ENCODE measurements around the gene VAV3.

VAV3 gene

DNA sequence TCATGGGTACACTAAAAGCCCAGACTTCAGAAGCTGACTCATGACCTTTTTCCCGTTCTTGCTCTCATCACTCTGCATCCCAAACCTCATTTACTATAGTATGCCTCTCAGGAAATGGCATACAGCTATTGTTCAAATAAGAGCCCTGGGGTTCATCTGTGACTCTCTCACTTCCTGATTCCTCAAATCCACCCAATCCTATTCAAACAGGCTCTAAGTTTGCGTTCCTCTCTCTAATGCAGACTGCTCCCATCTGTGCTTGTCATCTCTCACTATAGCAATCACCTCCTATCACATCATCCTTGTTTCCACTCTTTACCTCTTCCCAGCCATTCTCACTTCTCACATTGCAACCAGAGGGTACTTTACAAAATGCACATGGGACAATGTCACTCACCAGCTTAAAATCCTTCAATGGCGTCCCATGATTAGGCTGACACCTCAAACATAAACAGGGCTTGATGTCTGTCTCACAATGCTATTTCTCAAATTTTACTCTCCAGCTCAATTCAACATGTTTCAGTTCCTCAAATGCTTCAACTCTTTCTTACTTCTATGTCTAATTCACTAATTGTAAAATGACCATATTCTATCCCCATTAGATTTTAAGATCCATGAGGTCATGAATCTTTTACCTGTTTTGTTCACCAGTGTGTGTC is 415.7 kb downstream of the VAV3 start:
- DNase-seq = no peak

DNA sequence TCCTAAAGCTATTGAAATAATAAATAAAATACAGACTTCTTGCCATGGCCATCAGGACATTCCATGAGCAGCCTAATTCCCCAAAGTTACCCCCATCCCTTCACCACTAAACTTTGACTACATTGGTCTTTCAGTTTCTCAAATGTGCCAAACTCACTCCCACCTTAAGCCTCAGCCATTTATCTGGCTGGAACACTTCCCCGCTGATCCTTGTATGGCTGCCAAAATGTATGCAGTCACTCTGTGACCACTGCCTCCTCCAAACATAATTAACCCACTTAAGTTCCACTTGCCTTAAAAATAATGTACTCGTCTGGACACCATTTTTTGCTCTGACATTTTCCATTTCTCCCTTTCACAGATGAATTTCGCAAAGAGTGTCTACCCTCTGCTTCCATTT is 416.7 kb downstream of the VAV3 start:
- no peak for DNase-seq

DNA sequence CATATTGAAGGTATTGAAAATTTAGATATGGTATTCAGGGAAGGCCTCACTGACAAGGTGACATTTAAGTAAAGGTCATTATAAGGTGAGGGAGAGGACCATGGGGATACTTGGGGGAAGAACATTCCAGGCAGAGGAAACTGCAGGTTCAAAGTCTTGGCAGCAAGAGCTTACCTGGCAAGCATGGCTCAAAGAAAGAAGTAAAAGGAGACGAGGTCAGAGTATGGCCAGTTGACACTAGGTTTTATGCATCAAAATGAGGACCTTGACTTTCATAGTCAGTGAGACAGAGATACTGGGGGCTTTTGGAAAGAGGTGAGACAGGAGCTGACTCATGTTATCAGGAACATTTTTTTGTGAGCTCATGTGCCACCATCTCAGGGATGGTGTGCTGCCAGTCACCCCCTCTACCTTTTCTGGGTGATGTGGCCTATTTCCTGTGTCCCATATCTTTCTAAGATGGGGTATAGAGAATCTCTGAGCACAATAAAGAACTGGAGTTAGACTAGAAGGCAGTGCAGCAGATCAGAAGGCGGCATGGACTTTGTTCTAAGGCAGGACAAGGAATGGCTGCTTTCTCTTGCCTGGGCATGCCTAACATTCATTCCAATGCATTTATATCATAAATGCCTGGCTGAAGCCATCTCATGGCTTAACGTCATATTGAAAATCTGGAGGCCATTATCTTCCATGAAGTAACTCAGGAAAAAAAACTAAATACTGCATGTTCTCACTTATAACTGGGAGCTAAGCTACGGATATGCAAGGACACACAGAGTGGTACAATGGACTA is 417.4 kb downstream of the VAV3 start:
- no peak for DNase-seq

DNA sequence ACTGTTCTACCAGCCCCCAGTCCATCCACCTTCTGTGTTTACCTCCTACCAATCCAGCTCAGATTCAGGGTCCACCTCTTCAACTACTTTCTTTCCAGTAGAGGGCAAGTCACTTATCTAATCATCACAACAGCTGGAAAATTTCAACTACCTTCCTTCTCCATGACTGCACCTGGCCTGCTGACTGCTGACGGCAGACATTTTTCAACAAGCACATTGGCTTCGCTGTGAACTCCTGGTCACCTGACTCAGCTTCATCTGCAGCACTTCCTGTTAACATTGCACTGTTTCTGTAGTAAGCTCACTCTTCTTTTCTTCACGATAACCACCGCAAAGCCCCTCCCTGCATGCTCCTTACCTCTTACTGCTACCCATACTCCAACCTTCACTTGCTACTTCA is 418.4 kb downstream of the VAV3 start:
- no peak for DNase-seq

DNA sequence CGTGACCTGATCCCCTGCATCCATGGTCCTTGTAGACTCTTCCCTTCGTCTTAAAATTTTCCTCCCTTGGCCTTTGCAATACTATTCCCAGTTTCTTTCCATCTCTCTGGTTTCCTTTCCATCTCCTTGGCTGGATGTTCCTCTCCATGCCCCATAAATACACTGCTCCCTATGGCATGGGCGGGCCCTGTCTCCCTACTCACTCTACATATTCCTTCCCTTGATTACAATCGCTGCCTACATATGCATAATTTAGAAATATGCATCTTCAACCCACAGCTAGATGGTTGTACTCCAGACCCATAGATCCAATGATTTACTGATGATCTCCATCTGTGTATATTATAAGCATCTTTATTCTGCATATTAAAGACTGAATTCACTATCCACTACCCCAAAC is 419.1 kb downstream of the VAV3 start:
- no peak for DNase-seq

DNA sequence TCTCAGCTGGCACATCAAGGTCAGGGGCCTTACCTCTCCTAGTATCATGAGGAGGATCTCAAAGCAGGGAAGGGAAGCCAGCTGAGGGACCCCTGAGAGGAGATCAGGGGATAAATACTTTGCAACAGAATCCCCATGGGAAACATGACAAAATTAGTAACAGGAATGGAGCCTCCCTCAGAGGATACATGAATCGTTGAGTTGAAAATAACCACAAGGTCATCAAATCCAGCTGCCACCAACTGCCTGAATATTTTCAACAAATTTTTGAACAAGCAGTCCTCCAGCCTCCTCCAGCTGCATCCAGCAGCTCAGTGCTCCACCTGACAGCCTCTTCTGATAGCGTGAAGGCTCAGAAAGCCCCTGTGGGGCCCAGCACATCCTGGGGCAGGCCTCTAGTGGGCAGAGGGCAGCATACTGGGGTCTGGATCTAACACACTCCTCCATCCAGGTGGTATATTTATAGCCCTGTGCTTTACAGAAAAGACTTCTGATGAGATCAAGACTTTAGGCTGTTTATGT is 419.9 kb downstream of the VAV3 start:
- DNase-seq = no peak

DNA sequence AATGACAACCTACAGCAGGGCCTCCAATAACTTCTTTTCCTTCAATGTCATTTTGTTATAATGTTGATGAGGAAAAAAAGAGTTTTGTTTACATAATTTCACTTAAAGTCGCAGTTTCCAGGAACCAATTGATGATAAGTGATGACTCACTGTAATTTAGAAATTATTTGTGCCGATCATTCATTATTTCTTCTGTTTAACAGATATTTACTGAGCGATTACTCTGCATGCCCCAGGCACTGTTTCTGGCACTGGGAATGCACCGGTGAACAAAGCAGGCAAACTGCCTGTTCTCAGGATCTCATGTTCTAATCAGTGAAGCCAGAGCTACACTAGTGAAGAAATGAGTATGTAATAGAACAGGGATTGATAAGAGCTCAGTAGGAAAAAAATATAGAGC is 420.7 kb downstream of the VAV3 start:
- DNase-seq = no peak

DNA sequence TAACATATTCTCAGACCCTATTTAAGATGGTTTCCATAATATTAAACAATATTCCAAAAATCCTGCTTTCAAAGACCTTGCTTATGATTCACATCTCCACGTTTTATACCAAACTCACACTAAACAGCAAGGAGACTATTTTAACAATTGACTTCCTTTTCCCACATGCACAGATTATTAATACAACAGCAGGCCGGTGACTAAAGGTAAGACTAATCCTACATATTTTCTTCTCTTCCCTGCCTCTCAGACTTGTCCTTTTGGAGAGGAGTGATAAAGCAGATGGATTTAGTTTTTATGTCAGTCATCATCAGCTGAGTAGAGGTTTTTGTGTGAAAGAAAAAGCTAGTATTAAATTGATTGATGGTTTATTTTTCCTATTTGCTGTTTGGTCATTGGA is 423.6 kb downstream of the VAV3 start:
- DNase-seq = no peak

DNA sequence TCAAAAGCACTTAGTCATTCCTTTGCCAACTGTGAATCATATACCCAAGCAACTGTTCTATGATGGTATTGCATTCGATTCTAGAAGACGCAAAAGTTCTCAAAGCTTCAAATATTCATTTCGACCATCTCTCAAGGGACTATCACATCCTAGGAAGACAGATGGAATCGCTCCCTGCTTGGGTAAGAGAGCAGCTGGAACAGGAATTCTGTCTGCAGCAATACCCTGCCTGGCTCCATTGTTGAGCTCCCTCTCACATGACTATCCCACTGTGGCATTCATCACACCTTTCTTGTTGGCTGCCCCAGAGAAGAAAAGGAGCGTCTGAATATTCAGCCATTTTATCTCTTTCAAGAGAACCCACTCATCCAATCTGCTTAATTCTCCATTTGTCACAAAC is 426.5 kb downstream of the VAV3 start:
- DNase-seq = no peak

DNA sequence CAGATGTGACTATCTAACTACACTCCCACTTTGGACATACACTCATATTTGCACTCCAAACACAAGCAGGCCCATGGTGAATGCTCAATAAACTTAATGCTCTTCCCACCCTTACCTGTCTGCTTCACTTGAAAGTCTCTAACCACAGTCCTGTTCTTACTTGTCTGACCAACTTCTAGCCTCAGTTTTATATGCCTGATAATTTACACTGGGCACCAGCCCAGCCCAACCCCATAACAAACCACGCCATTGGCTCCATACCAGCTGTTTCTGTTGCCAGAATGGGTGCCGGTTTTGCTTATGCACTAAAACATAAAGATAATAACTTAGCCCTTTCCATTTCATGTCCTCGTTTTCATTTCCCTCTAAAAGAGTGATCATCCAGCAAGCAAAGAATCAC is 428.7 kb downstream of the VAV3 start:
- DNase-seq = no peak

DNA sequence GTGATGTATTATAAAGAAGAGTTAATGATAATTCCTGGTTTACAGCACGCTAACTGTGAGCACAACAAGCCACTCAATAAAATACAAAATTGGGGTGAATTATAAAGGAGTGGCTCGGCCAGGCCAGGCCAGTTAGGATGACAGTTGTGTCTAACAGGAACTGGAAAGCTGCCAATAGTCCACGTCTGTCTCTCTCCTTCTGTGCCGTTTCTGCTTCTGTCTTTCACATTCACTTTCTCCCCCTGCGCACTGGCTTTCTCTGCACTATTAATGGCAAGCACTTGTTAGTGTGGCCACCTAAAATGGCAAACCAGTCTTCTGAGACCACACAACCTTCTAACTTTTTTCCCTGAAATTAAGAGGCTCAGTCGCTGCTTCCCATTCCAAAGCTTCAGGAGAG is 429.9 kb downstream of the VAV3 start:
- DNase-seq = no peak

DNA sequence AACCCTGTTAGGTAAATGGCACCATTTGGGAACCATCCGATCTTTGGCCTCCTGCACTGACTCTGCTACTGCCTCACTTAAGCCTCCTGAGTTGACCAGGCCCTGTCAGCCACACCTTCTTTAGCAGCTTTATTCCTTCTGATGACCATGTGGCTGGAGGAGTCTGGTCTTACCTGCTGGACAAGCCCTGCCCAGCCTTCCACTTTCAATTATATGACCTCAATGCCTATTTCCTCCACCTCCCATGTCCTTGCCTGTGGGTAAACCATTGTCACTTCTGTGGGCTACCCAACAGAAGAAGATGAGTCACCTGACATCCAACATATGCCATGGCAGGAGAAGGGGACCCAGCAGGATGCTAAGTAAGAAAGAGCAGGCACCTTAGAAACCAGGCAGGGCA is 430.3 kb downstream of the VAV3 start:
- no peak for DNase-seq

DNA sequence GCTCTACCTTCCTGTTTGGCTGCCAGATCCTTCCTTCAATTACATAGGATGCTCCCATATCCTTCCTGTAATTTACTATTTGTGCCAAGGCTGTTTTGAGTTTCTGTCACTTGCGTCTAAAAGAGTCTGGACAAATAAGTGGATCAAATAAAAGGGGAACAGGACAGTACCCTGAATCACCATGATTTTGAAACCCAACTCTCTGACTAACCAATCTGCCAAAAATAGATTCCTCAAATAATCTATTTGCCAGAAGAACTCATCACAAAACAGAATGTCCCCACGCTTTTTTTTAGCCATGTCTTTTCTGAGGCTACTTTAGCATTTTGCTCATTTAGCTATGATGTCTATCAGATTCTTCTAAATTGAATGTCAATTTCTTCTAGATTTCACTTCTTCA is 431.5 kb downstream of the VAV3 start:
- DNase-seq = no peak

DNA sequence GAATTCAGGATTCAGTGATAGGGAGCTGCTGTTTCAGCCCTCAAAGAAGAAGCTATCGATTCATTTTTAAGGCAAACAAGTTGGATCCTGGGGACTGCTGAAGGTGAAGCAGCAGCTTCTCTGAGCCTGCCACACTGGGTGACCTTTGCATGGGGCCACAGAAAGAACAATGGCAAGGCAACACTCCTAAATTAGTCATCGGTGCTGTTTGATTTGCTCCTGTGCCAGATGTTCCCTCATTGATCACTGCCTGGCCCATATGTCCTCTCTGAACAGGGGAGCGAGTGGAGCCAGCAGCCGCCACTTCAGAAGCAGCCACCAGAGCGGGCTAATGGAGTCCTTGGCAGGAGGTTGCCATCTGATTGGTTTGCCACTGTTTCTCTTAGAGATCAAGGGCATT is 432.7 kb downstream of the VAV3 start:
- no peak for DNase-seq

DNA sequence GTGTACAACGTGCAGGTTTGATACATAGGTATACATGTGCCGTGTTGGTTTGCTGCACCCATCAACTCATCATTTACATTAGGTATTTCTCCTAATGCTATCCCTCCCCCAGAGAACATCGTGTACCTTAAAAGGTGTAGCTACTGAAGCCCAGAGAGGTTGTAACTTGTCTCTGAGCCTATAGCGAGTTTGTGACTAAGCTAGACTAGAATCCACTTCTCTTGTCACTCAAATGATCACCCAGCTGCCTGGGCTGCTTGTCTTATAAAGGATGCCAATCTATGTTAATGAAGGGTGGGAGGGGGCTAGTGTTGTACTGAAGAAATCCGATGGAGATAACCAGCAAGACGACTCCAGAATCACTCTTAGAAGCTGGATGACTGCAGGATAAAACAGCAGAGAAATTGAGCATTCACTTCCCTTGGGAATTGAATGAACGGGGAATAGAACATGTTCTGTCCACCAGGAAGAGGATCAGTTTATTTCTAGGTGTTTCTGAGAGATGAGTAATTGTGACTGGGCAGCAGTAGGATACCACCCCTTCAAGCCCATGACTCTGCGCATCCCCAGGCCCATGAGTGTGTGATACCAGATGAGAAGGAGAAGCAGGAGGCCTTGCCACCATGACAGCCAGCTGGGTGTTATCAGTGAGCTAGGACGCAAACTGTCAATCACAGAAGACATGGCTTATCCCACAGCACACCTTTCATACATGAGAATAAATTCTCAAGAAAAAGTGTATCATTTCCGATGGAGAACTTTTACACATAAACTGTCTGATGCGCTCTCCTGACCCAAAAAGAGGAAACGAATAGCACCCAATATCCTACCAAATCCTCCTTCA is 433.7 kb downstream of the VAV3 start:
- DNase-seq = no peak

DNA sequence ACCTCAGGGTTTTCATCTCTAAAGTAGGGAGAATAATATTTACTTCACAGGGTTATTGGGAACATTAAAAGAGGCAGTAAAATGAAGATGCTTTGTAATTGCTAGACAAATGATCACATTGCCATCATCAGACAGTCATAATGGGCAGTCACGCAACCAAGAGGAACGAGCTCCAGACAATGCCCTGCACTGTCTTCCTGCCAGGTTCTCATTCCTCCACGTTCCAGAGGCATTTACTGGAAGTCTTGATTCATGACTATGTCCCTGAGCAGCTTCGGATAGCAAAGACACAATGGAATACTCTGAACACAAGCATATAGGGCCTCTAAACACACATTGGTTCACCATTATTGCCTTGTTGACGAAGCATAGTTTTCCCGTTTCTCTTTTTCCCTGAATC is 434.4 kb downstream of the VAV3 start:
- DNase-seq = no peak

DNA sequence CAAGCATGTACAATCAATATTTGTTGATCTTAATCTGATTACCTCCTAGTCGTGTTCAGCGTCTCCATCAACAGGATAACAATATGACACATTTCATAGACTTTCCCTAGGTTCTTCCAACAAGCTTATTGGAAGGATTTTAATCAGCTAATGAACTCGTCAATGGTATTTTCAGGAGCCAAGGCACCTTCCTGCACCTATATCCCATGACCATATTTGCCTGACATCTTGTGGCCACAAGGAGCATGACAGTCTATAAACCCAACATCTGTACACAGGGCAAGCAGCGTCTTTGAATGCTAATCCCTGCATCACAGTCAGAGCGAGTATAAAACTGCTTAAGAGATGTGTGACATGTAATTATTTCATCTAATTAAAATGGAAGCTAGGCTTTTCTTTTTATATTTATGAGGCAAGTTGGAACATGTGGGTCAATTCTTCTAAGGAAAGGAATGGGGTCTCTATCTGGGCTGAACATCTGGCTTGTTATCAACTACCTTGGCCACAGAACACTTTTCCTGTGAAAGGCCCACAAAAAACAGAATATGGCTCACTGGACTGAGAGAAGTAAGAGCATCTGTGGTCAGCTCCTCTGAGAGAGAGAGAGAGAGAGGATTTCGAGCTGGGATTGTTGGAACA is 435.4 kb downstream of the VAV3 start:
- no peak for DNase-seq

DNA sequence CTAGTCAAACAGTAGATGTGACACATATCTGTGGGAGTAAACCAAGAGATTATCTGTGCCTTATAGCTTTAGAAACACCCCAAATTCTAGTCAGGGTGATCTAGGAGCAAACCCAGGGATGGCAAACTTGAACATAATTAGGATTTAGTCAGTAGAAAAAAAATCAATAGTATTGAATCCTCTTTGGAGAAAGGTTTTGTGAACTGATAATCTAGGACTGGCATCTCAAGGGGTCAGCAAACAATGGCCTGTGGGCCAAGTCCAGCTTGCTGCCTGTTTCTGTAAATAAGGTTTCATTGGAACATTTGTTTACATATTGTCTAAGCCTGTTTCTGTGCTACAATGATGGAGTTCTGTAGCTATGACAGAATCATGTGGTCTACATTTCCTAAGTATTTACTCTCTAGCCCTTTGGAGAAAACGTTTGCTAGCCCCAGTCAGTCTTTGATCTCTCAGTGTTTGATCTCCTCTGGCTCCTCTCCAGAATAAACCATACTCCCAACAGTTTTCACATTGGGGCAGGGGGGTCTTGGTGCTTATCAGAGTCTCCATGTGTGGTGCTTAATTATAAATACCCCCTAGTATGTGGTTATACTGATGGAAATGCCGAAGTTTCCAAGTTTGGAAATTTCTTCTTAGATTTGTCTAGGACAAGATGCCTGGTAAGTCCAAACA is 438.3 kb downstream of the VAV3 start:
- DNase-seq = no peak

DNA sequence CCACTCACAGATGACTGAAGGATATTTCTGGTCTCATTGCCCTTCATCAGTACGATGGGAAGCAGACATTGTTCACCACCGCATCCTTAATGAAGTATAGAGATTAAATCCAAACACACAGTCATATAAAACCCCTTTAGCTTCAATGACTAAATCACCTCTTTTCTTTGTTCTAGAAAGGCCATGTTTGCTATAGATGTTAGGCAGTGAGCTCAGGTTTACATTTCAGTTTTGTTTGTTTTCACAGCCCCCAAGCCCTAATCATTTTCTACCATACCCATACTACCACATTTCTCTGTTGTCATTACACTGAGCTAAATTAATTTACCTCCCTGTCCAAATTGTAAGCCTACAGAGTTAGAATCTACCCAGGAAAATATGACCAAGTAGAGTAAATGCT is 439.0 kb downstream of the VAV3 start:
- DNase-seq = no peak

DNA sequence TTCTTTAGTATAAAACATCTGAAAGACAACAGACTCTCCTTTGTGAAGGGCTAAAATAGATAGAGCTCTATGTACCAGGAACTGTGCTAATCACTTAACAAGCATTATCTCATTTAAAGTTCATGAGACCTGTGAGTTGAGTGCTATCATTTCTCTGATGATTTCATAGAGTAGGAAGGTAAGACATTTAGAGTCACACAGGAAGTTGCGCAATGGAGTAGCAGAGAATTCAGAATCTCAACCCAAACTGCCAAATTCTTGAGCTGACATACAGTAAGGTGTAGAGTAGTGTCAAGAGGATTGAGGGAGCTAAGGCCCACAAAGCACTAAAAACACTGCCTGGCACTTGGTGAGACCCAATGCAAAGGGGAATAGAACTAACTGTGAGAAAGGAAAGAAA is 439.8 kb downstream of the VAV3 start:
- no peak for DNase-seq

DNA sequence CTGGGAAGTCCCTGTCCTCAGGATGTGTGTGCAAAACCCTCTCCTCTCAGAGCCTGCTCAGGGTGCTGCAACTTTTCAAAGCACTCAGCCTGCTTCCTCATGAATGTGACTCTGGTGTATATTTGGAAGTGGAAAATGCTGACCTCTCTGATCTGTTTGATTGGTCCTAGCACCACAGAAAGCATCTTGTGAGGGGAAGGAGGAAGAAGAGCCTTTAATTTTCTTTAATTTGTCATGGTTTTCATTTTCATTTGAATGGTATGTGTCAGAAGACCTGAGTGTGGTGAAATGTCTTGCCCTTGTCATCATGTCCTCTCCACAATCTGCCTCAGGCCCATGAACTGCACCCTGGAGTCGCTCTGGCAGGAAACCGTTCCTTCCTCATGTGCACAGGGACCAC is 440.7 kb downstream of the VAV3 start:
- DNase-seq = no peak

DNA sequence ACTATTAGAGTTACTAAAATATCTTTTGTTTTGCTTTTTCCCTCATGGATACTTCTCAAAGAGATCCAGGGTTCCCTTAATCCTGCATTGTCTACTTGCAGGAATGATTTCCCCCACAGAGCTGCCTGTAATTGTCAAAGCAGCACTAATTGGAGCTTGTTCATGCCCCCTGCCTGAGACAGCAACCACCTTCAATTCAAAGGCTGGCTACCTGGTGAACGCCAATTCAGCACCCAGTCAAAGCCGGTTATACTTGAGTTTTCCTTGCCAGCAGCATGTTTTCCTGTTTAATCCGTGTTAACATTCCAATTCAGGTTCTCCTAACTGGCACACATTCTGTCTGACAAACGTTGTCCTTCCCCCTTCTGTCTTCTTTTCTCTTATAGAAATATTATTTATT is 441.2 kb downstream of the VAV3 start:
- no peak for DNase-seq

DNA sequence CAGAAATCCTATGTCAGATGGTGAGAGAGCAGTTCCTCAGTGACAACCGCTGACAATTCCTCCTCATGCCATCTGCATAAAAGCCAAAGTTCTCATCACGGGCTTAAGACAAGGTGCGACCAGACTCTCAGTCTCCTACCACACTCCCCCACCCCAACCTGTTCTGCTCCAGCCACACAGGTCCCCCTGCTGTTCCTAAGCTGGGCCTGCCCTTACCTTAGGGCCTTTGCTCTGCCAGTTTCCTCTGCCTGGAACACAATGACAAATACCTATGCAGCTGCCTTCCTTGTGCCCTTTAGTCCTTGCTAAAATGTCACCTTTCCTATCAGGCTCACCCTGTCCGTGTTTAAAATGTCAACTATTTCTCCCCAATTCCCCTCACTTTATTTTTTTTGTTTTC is 441.9 kb downstream of the VAV3 start:
- DNase-seq = no peak
